Mesothelial cell of epicardium (in vitro differentiated cells): Measurements from ENCODE around the gene REV3L. TPM values are rescaled to one million over a fixed set of nuclear protein-coding genes. Genes with fewer than 3 reads are reported as not detected.

Experiments
- DNase-seq, 2 experiments: peaks; one replicate each; pipeline ENCODE4 v3.0.0; 2021; ENCODE audit warnings: low spot score in 2 of 2; ENCODE audit not compliant: unreplicated experiment in 2 of 2
- H3K27ac Mint-ChIP-seq: 2 replicates; pipeline ENCODE4 v1.8.0; 2021; ENCODE audit warnings: mixed read lengths
- H3K27me3 Mint-ChIP-seq: 2 replicates; pipeline ENCODE4 v1.8.0; 2021; ENCODE audit warnings: low read depth, mixed read lengths
- H3K36me3 Mint-ChIP-seq: 2 replicates; pipeline ENCODE4 v1.8.0; 2021; ENCODE audit warnings: mixed read lengths
- H3K4me1 Mint-ChIP-seq: 2 replicates; pipeline ENCODE4 v1.8.0; 2021; ENCODE audit warnings: mixed read lengths
- H3K4me3 Mint-ChIP-seq: 2 replicates; pipeline ENCODE4 v1.8.0; 2021; ENCODE audit warnings: mild to moderate bottlenecking, moderate library complexity, mixed read lengths
- H3K9me3 Mint-ChIP-seq: 2 replicates; pipeline ENCODE4 v1.8.0; 2021; ENCODE audit warnings: mixed read lengths
- CTCF ChIP-seq: fragments of 200-600 bp; sonication (generic); IDR thresholded peaks from one replicate; pipeline ENCODE4 v1.5.0; 2021; ENCODE audit warnings: antibody characterized with exemption; ENCODE audit not compliant: unreplicated experiment
- total RNA-seq: library from RNA; stranded (reverse); gene quantifications from 3 replicates; pipeline ENCODE4 v1.2.1, GENCODE V29; 2021

The REV3L gene
- total RNA-seq, 1 donor from 2014 or later: 41.7 TPM

DNA sequence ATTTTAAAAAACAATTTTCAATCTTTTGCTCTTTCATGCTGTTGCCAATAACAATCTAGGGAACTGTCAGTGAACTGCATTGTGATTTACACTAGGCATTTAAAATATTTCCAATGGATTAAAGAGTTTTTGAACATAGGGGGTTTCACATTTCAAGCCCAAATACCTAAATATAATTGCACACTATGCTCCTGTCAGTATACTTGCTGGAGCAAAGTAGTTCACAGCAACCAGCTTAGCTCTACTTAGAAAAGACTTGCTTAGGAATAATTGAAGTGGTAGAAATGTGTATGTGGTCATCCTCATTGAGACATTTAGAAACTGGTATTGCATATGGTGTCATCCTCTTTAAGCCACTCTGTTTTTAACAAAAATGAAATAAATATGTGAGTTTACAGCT is 41.7 kb upstream of the REV3L start:
- Mint-ChIP-seq H3K4me3 (no peak overlapping the region), H3K27ac (peak overlapping the region; percentile 18), H3K4me1 (peaks cover 25% of the 10 kb centered on the region), H3K27me3 (no peaks in the 10 kb centered on the region), H3K36me3 (peaks cover 14% of the 10 kb centered on the region), H3K9me3 (peaks cover 18% of the 10 kb centered on the region)
- no peak for DNase-seq
- no peak for TF ChIP-seq CTCF

DNA sequence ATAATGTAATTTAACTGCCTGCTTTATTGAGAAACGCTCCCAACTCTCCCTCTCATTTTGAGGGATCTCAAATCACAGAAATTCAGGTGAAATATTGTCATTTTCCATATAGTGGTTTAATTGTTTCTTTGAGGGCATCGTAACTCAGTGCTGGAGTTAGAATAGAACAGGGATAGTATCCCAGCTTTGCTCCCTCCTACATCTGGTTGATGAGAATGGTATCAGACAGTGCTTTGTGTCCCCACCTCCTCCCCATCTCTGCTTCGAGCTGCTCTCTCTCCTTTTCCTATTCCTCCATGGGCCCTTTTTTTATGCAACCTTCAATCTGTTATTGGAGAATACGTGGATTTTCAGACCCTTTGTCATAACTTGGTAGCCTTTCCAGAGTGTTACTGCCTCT is 41.2 kb upstream of the REV3L start:
- peaks cover 25% of the 10 kb centered on the region for H3K4me1 Mint-ChIP-seq
- H3K36me3 Mint-ChIP-seq: peaks cover 14% of the 10 kb centered on the region
- peaks cover 18% of the 10 kb centered on the region for H3K9me3 Mint-ChIP-seq
- DNase-seq: no peak
- no peaks in the 10 kb centered on the region for H3K27me3 Mint-ChIP-seq
- peak overlapping the region; percentile 18 for H3K27ac Mint-ChIP-seq
- no peak for TF ChIP-seq CTCF
- H3K4me3 Mint-ChIP-seq: no peak overlapping the region

DNA sequence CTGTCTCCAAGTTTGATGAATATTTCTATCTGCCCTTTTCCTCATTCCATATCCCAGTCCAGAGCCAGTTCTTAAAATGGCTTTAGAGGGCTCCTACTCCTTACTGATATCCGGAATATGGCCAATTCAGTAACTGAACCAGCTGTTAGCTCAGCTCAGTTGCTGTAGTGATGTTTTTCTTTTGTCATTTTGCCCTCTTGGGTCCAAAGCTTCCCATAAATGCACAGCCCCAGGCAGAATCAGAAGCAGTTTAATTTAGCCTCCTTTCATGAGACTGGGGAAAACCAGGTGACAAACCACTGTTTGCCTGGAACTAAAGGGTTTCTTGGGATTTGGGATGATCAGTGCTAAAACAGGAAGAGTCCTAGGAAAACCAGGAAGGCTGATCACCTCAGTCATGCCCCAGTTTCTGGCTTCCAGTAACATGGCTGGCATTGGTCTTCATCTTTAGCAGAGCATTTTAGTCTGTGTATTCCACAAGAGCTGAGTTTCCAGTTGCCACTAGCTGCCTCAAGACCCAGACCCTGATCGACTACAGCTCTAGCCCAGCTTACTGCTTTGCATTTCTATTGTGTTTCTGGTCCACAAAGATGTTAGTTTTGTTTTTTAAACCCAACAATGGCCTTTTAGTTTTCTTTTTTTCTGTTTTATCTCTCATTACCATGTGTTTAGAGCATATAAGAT is 40.6 kb upstream of the REV3L start:
- Mint-ChIP-seq H3K9me3 (peaks cover 15% of the 10 kb centered on the region), H3K27ac (peak overlapping the region; percentile 48)

GRCh38 chr6:111522393-111523020 is 39.5 kb upstream of the REV3L start:
- H3K27ac Mint-ChIP-seq: no peak overlapping the region

More for the DNA sequence above, 40.6 kb upstream of the REV3L start:
- Mint-ChIP-seq H3K27me3 (no peaks in the 10 kb centered on the region), H3K4me3 (no peak overlapping the region), H3K4me1 (peaks cover 25% of the 10 kb centered on the region), H3K36me3 (peaks cover 12% of the 10 kb centered on the region)
- no peak for DNase-seq
- no peak for TF ChIP-seq CTCF

DNA sequence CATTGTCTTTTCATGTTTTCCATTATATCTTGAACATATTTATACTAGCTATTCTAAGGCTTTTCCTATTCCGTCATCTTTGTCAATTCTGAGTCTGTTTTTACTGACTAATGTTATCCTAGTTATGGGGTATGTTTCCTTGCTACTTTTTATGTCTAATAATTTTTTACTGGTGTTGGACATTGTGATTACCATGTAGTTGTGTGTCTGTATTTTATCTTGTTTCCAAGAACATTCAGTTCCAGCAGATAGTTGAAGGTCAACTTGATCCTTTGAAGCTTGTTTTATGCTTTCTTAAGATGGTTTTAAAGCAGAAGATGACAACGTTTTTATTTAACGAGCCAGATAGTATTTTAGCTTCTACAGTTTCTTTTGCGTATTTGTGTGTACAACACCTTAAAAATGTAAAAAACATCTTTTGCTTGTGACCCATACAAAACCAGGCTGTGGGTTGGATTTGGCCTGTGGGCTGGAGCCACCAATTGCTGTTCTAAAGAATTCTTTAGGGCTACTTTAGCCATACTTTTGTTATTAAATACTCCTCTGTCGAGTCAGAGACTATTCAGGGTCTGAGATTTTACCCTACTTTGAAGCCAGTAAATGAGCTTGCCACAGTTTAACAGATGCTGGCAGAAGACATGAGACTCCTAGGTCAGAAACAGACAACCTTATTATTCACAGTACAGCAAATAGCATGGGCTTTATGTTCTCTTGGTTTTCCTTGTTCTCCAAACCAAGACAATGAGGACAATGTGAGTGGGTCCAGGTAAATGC is 38.7 kb upstream of the REV3L start:
- Mint-ChIP-seq H3K27ac (no peak overlapping the region), H3K4me3 (no peak overlapping the region)
- TF ChIP-seq CTCF: no peak

More at GRCh38 chr6:111522393-111523020, 39.5 kb upstream of the REV3L start:
- Mint-ChIP-seq H3K4me1 (peaks cover 24% of the 10 kb centered on the region), H3K9me3 (peaks cover 14% of the 10 kb centered on the region), H3K4me3 (no peak overlapping the region), H3K36me3 (peaks cover 12% of the 10 kb centered on the region), H3K27me3 (no peaks in the 10 kb centered on the region)
- TF ChIP-seq CTCF: no peak
- DNase-seq: no peak

More for the DNA sequence above, 38.7 kb upstream of the REV3L start:
- H3K36me3 Mint-ChIP-seq: peaks cover 12% of the 10 kb centered on the region
- H3K4me1 Mint-ChIP-seq: peaks cover 22% of the 10 kb centered on the region
- peaks cover 14% of the 10 kb centered on the region for H3K9me3 Mint-ChIP-seq
- DNase-seq: no peak
- H3K27me3 Mint-ChIP-seq: no peaks in the 10 kb centered on the region
